ENCODE measurements around the gene C1orf52.

The C1orf52 gene

GRCh38 chr1:85224734-85225623, 34.5 kb downstream of the C1orf52 start:
- peak; percentile 77 for DNase-seq (ENCODE audit: low read depth)
- H3K4me3 ChIP-seq (ENCODE audit: low read depth, low read length): 0 out of 2 replicates have a peak overlapping the region, but pooled peaks have one; percentile 2
- TF ChIP-seq, protein P1, sequence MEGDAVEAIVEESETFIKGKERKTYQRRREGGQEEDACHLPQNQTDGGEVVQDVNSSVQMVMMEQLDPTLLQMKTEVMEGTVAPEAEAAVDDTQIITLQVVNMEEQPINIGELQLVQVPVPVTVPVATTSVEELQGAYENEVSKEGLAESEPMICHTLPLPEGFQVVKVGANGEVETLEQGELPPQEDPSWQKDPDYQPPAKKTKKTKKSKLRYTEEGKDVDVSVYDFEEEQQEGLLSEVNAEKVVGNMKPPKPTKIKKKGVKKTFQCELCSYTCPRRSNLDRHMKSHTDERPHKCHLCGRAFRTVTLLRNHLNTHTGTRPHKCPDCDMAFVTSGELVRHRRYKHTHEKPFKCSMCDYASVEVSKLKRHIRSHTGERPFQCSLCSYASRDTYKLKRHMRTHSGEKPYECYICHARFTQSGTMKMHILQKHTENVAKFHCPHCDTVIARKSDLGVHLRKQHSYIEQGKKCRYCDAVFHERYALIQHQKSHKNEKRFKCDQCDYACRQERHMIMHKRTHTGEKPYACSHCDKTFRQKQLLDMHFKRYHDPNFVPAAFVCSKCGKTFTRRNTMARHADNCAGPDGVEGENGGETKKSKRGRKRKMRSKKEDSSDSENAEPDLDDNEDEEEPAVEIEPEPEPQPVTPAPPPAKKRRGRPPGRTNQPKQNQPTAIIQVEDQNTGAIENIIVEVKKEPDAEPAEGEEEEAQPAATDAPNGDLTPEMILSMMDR (IDR thresholded peaks at IDR 0.05; ENCODE audit: control insufficient read depth, extremely low read depth, insufficient read depth): no peak

GRCh38 chr1:85224295-85224694, 35.2 kb downstream of the C1orf52 start:
- TF ChIP-seq, protein P1 (IDR thresholded peaks at IDR 0.05; ENCODE audit: control insufficient read depth, extremely low read depth, insufficient read depth): no peak
- no peak for DNase-seq (ENCODE audit: low read depth)
- H3K4me3 ChIP-seq (ENCODE audit: low read depth, low read length): no peak overlapping the region

DNA sequence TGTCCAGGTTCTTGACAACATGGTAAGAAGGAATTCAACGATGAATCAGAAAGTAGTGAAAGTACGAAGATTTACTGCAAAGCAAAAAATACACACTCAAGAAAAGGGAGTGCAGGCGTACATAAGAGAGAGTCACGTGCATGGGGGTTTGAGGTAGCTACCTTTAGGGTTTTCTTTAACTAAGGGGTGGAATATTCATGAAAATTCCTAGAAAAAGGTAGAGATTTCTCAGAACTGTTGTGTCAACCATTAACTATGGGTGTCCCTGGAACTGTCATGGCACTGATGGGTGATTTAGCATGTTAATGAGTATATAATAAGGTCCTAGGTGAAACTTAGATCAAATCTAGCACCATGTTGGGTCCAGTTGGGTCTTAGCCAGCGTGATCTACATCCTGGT, 36.1 kb downstream of the C1orf52 start:
- no peak overlapping the region for H3K4me3 ChIP-seq (ENCODE audit: low read depth, low read length)
- TF ChIP-seq, protein P1 (IDR thresholded peaks at IDR 0.05; ENCODE audit: control insufficient read depth, extremely low read depth, insufficient read depth): no peak
- no peak for DNase-seq (ENCODE audit: low read depth)

GRCh38 chr1:85220756-85221201, 38.7 kb downstream of the C1orf52 start:
- no peak overlapping the region for H3K4me3 ChIP-seq (ENCODE audit: low read depth, low read length)
- TF ChIP-seq, protein P1 (IDR thresholded peaks at IDR 0.05; ENCODE audit: control insufficient read depth, extremely low read depth, insufficient read depth): no peak
- DNase-seq (ENCODE audit: low read depth): no peak

GRCh38 chr1:85219853-85220610, 39.4 kb downstream of the C1orf52 start:
- no peak for DNase-seq (ENCODE audit: low read depth)
- no peak overlapping the region for H3K4me3 ChIP-seq (ENCODE audit: low read depth, low read length)
- TF ChIP-seq, protein P1 (IDR thresholded peaks at IDR 0.05; ENCODE audit: control insufficient read depth, extremely low read depth, insufficient read depth): no peak

DNA sequence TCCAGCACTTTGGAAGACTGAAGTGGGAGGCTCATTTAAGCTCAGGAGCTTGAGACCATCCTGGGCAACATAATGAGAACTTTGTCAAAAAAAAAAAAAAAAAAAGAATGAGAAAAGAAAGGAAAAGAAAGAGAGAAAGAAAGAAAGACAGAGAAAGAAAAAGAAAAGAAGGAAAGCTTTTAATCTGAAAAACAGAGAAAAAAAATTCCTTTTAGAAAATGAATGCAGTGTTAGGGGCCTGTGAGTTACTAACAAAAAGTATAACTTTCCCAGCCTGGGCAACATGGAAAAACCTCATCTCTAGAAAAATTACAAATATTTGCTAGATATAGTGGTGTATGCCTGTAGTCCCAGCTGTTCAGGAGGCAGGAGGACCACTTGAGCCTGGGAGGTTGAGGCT, 42.8 kb downstream of the C1orf52 start:
- TF ChIP-seq, protein P1 (IDR thresholded peaks at IDR 0.05; ENCODE audit: control insufficient read depth, extremely low read depth, insufficient read depth): no peak
- DNase-seq (ENCODE audit: low read depth): no peak
- H3K4me3 ChIP-seq (ENCODE audit: low read depth, low read length): no peak overlapping the region
